Measurements from ENCODE around the gene RPS6KA5. TPM values are rescaled to one million over a fixed set of nuclear protein-coding genes. Genes with fewer than 3 reads are reported as not detected.

The RPS6KA5 gene
- total RNA-seq, 1 experiment from 2014 or later, result 2.6 TPM

GRCh38 chr14:91012045-91012444, 48.4 kb downstream of the RPS6KA5 start:
- no peak for DNase-seq (ENCODE audit: low read depth, low spot score)
- in situ Hi-C loops (cut with HindIII; ENCODE audit: low pct_unique_long_range_greater_than_20kb, low sequenced_read_pairs) (no loop called here), intact Hi-C loops (cut with micrococcal nuclease; ENCODE audit: unreplicated experiment) (no loop called here)
- ATAC-seq, result no peak
- ChIA-PET CTCF (no interaction called here), POLR2A (interaction anchor here (0.7 kb wide), 1 partner anchor 443 kb away, joined by 4 read pairs; no protein-coding TSS in a partner anchor)
- BruUV-seq (replicated peaks), result no TSS peak
- no peaks in the 10 kb centered on the region for H3K36me3 ChIP-seq (ENCODE audit: control insufficient read depth, insufficient read depth, low read length)
- H3K9me3 ChIP-seq (ENCODE audit: control insufficient read depth, insufficient read depth, low read depth, low read length), result no peaks in the 10 kb centered on the region
- H3K4me3 ChIP-seq (ENCODE audit: low read depth in 2 of 2, low read length in 2 of 2), result no peak overlapping the region
- H3K4me1 ChIP-seq (ENCODE audit: control insufficient read depth, insufficient read depth, low read length), result no peaks in the 10 kb centered on the region
- TF ChIP-seq POLR2AphosphoS5 (IDR thresholded peaks at IDR 0.05; ENCODE audit: low read depth, low read length), result no peak
- TF ChIP-seq REST (IDR thresholded peaks at IDR 0.05; ENCODE audit: insufficient read depth in 1 of 2, low read depth in 2 of 2, low read length in 1 of 2), result no peak
- TF ChIP-seq TCF7L2 (IDR thresholded peaks at IDR 0.05; ENCODE audit: low read depth, low read length), result no peak
- TF ChIP-seq SIN3A (IDR thresholded peaks at IDR 0.05; ENCODE audit: borderline replicate concordance, insufficient read depth, low read depth, low read length), result no peak
- TF ChIP-seq CTCF (IDR thresholded peaks at IDR 0.05), result no peak
- no peak overlapping the region for H3K27ac ChIP-seq (ENCODE audit: low read length)
- no peaks in the 10 kb centered on the region for H3K27me3 ChIP-seq (ENCODE audit: control insufficient read depth, insufficient read depth, low read length)

- in situ Hi-C loops (cut with HindIII; ENCODE audit: low pct_unique_long_range_greater_than_20kb, low sequenced_read_pairs) (no loop called here), intact Hi-C loops (cut with micrococcal nuclease; ENCODE audit: unreplicated experiment) (no loop called here)
- no peaks in the 10 kb centered on the region for H3K36me3 ChIP-seq (ENCODE audit: control insufficient read depth, insufficient read depth, low read length)
- DNase-seq (ENCODE audit: low read depth, low spot score) (no peak), ATAC-seq (no peak)
- ChIA-PET CTCF (no interaction called here), POLR2A (no interaction called here)
- no peaks in the 10 kb centered on the region for H3K9me3 ChIP-seq (ENCODE audit: control insufficient read depth, insufficient read depth, low read depth, low read length)
- H3K27ac ChIP-seq (ENCODE audit: low read length), result no peak overlapping the region
- BruUV-seq (replicated peaks), result no TSS peak
- no peak overlapping the region for H3K4me3 ChIP-seq (ENCODE audit: low read depth in 2 of 2, low read length in 2 of 2)
- no peaks in the 10 kb centered on the region for H3K27me3 ChIP-seq (ENCODE audit: control insufficient read depth, insufficient read depth, low read length)
- H3K4me1 ChIP-seq (ENCODE audit: control insufficient read depth, insufficient read depth, low read length), result no peaks in the 10 kb centered on the region
- TF ChIP-seq SIN3A (IDR thresholded peaks at IDR 0.05; ENCODE audit: borderline replicate concordance, insufficient read depth, low read depth, low read length) (no peak), REST (IDR thresholded peaks at IDR 0.05; ENCODE audit: insufficient read depth in 1 of 2, low read depth in 2 of 2, low read length in 1 of 2) (no peak)
Observed at GRCh38 chr14:91010153-91010533, 50.3 kb downstream of the RPS6KA5 start.
